CD14-positive monocyte (primary cell): Measurements from ENCODE around the gene KL. TPM values are rescaled to one million over a fixed set of nuclear protein-coding genes. Genes with fewer than 3 reads are reported as not detected.

ENCODE experiments used
- DNase-seq, 3 donors: peaks; one replicate each; pipeline ENCODE4 v3.0.0-alpha.2; 2011 to 2022
- H2AFZ ChIP-seq: 2 replicates; pipeline ENCODE4 v1.6.0; 2012; ENCODE audit warnings: mild to moderate bottlenecking, low read depth, low read length, inconsistent platforms; ENCODE audit not compliant: insufficient read depth, poor library complexity, severe bottlenecking
- H3K27ac ChIP-seq, 2 donors: 1 replicate in 1 of 2; 2 replicates in 1 of 2; pipeline ENCODE4 v1.5.1; 2012 to 2013; ENCODE audit warnings: low read length in 2 of 2, control low read depth in 1 of 2, inconsistent platforms in 1 of 2, low read depth in 1 of 2, mild to moderate bottlenecking in 1 of 2
- H3K27me3 ChIP-seq, 2 donors: one replicate each; pipeline versions ENCODE4 v1.6.0 to v1.6.1; 2011 to 2013; ENCODE audit warnings: low read length in 2 of 2; ENCODE audit not compliant: control insufficient read depth in 2 of 2, insufficient read depth in 2 of 2
- H3K36me3 ChIP-seq, 2 donors: replicated peaks in 1 of 2; 1 replicate in 1 of 2; 2 replicates in 1 of 2; pipeline versions ENCODE4 v1.5.1 to v1.6.1; 2012 to 2013; ENCODE audit warnings: low read length in 2 of 2, control low read depth in 1 of 2, inconsistent platforms in 1 of 2, mild to moderate bottlenecking in 1 of 2; ENCODE audit not compliant: insufficient read depth in 2 of 2, control insufficient read depth in 1 of 2
- H3K4me1 ChIP-seq, 2 donors: 1 replicate in 1 of 2; 2 replicates in 1 of 2; pipeline versions ENCODE4 v1.5.1 to v1.6.1; 2012 to 2013; ENCODE audit warnings: low read length in 2 of 2, control low read depth in 1 of 2, inconsistent platforms in 1 of 2, mild to moderate bottlenecking in 1 of 2, moderate library complexity in 1 of 2; ENCODE audit not compliant: insufficient read depth in 2 of 2, control insufficient read depth in 1 of 2
- H3K4me2 ChIP-seq: replicated peaks from 2 replicates; pipeline ENCODE3; 2012; ENCODE audit warnings: low read length, moderate library complexity, mild to moderate bottlenecking; ENCODE audit not compliant: poor library complexity, severe bottlenecking; ENCODE audit errors: extremely low read depth
- H3K4me3 ChIP-seq, 3 experiments: fragments of 200-600 bp in 1 of 3; sonication (generic) in 1 of 3; replicated peaks in 1 of 3; 1 replicate in 2 of 3; 2 replicates in 1 of 3; pipeline ENCODE4 v1.5.1; 2011 to 2013; ENCODE audit warnings: low read length in 3 of 3, mild to moderate bottlenecking in 3 of 3, control low read depth in 2 of 3, low read depth in 2 of 3, inconsistent platforms in 1 of 3, moderate library complexity in 1 of 3
- H3K79me2 ChIP-seq: 2 replicates; pipeline ENCODE4 v1.6.0; 2012; ENCODE audit warnings: mild to moderate bottlenecking, control low read depth, inconsistent platforms, low read length, moderate library complexity; ENCODE audit not compliant: insufficient read depth
- H3K9ac ChIP-seq: 2 replicates; pipeline ENCODE4 v1.6.0; 2017; ENCODE audit warnings: low read length, mild to moderate bottlenecking; ENCODE audit not compliant: insufficient read depth, poor library complexity, severe bottlenecking
- H3K9me3 ChIP-seq, 2 donors: replicated peaks in 1 of 2; 1 replicate in 1 of 2; 2 replicates in 1 of 2; pipeline versions ENCODE4 v1.5.1 to v1.6.1; 2012 to 2013; ENCODE audit warnings: low read length in 2 of 2, control low read depth in 1 of 2; ENCODE audit not compliant: control insufficient read depth in 1 of 2, insufficient read depth in 1 of 2
- H4K20me1 ChIP-seq: 2 replicates; pipeline ENCODE4 v1.6.0; 2012; ENCODE audit warnings: mild to moderate bottlenecking, low read length, control low read depth, moderate library complexity; ENCODE audit not compliant: insufficient read depth
- H3K27ac Mint-ChIP-seq, 7 donors: one replicate each; pipeline ENCODE4 v1.8.0; 2020; ENCODE audit warnings: mild to moderate bottlenecking in 7 of 7, mixed read lengths in 7 of 7, moderate library complexity in 6 of 7, inconsistent platforms in 2 of 7
- H3K27me3 Mint-ChIP-seq, 3 donors: one replicate each; pipeline ENCODE4 v1.8.0; 2021 to 2022; ENCODE audit warnings: low read depth in 3 of 3, mild to moderate bottlenecking in 3 of 3, mixed read lengths in 3 of 3, moderate library complexity in 3 of 3, inconsistent platforms in 1 of 3
- H3K36me3 Mint-ChIP-seq, 2 donors: one replicate each; pipeline ENCODE4 v1.8.0; 2020; ENCODE audit warnings: mixed read lengths in 2 of 2, inconsistent platforms in 1 of 2, mild to moderate bottlenecking in 1 of 2
- H3K4me1 Mint-ChIP-seq: one replicate; pipeline ENCODE4 v1.8.0; 2020; ENCODE audit warnings: mild to moderate bottlenecking, mixed read lengths
- H3K4me3 Mint-ChIP-seq, 2 donors: one replicate each; pipeline ENCODE4 v1.8.0; 2020; ENCODE audit warnings: mild to moderate bottlenecking in 2 of 2, mixed read lengths in 2 of 2, moderate library complexity in 1 of 2
- H3K9me3 Mint-ChIP-seq, 7 donors: one replicate each; pipeline ENCODE4 v1.8.0; 2020 to 2022; ENCODE audit warnings: mixed read lengths in 7 of 7, mild to moderate bottlenecking in 6 of 7, moderate library complexity in 6 of 7, inconsistent platforms in 2 of 7
- WGBS: methylation state at CpG from one replicate; pipeline ENCODE4 v1.1.5; 2013; ENCODE audit warnings: missing lambda C conversion rate; ENCODE audit not compliant: insufficient coverage; 5-methylcytosine and 5-hydroxymethylcytosine counted together
- intact Hi-C, 2 donors: fragments of 100-400 bp; cut with micrococcal nuclease; formaldehyde crosslinking; loops; one replicate each; pipeline versions ENCODE4 v1.15.0 to v1.15.1; 2023
- polyA plus RNA-seq, 3 donors: library from polyadenylated mRNA; depleted of rRNA in 1 of 3; unstranded in 2 of 3; stranded (reverse) in 1 of 3; fragments of 300-500 nt in 2 of 3; fragments of >200 nt in 1 of 3; fragmentation: Illumina TruSeq in 2 of 3; gene quantifications; 1 replicate in 2 of 3; 2 replicates in 1 of 3; pipeline ENCODE4 v1.2.3, GENCODE V29; 2012 to 2021
- TF ChIP-seq, protein P1 (sequence below): fragments of 200-600 bp; IDR thresholded peaks from one replicate; pipeline ENCODE4 v1.8.0; 2022; ENCODE audit warnings: antibody characterized with exemption, mild to moderate bottlenecking

The KL gene
- polyA plus RNA-seq, 3 donors = 0.24 to 1.4 (median 0.75) TPM

- H3K27me3 Mint-ChIP-seq = peaks cover 2 to 11% (median 6%) of the 10 kb centered on the region in 3 donors
Measured at GRCh38 chr13:33028620-33029019, 12.4 kb downstream of the KL start.

DNA sequence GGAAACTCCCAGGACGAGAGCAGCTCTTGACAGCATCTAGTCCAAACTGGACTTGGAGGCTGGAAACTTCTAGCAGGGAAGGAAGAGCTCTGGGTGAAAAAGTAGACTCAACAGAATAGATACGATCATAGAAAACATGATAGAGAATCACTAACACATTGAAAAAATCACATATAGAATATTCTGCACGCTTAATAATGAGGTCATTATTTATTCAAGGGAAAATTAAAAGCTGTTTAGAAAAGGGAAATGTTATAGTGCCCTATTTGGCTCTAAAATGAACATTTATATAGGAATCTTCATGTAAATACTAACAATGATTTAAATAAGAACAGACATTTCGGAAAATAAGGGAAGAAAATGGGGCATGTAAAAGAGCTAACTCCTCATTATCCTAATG is 15.1 kb downstream of the KL start:
- H3K9me3 Mint-ChIP-seq = peaks cover 0 to 3% (median 1%) of the 10 kb centered on the region in 7 donors
- H3K27me3 Mint-ChIP-seq = peaks cover 0 to 8% (median 0%) of the 10 kb centered on the region in 3 donors
- H3K9ac ChIP-seq = no peak overlapping the region

More at GRCh38 chr13:33028620-33029019, 12.4 kb downstream of the KL start:
- H3K36me3 ChIP-seq = no peaks in the 10 kb centered on the region
- Mint-ChIP-seq H3K4me3 (no peak overlapping the region), H3K27ac (no peak overlapping the region), H3K4me1 (peaks cover 19% of the 10 kb centered on the region), H3K36me3 (no peaks in the 10 kb centered on the region), H3K9me3 (peaks cover 0 to 6% (median 1%) of the 10 kb centered on the region in 7 donors)
- intact Hi-C loops = no loop called here
- no peak for DNase-seq
- H4K20me1 ChIP-seq = no peaks in the 10 kb centered on the region
- H3K27ac ChIP-seq = no peak overlapping the region
- TF ChIP-seq, protein P1, sequence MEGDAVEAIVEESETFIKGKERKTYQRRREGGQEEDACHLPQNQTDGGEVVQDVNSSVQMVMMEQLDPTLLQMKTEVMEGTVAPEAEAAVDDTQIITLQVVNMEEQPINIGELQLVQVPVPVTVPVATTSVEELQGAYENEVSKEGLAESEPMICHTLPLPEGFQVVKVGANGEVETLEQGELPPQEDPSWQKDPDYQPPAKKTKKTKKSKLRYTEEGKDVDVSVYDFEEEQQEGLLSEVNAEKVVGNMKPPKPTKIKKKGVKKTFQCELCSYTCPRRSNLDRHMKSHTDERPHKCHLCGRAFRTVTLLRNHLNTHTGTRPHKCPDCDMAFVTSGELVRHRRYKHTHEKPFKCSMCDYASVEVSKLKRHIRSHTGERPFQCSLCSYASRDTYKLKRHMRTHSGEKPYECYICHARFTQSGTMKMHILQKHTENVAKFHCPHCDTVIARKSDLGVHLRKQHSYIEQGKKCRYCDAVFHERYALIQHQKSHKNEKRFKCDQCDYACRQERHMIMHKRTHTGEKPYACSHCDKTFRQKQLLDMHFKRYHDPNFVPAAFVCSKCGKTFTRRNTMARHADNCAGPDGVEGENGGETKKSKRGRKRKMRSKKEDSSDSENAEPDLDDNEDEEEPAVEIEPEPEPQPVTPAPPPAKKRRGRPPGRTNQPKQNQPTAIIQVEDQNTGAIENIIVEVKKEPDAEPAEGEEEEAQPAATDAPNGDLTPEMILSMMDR = no peak
- H3K4me2 ChIP-seq = no peak overlapping the region
- peaks cover 10 to 12% of the 10 kb centered on the region in 2 donors for H3K4me1 ChIP-seq
- no peaks in the 10 kb centered on the region for H3K79me2 ChIP-seq
- no peak overlapping the region for H3K4me3 ChIP-seq
- no peaks in the 10 kb centered on the region for H3K27me3 ChIP-seq
- no peak overlapping the region for H3K9ac ChIP-seq
- H3K9me3 ChIP-seq = no peaks in the 10 kb centered on the region
- H2AFZ ChIP-seq = no peak overlapping the region
- 100% methylated on average over 1 of the region's 2 CpGs for WGBS

More for the DNA sequence above, 15.1 kb downstream of the KL start:
- Histone ChIP-seq H3K27ac (no peak overlapping the region), H3K4me1 (peaks cover 32 to 38% of the 10 kb centered on the region in 2 donors), H3K9me3 (no peaks in the 10 kb centered on the region), H3K4me2 (no peak overlapping the region), H3K79me2 (no peaks in the 10 kb centered on the region), H3K36me3 (no peaks in the 10 kb centered on the region), H4K20me1 (no peaks in the 10 kb centered on the region), H2AFZ (no peak overlapping the region), H3K27me3 (no peaks in the 10 kb centered on the region), H3K4me3 (no peak overlapping the region)
- TF ChIP-seq, protein P1 = no peak
- no peak overlapping the region for H3K4me3 Mint-ChIP-seq
- H3K4me1 Mint-ChIP-seq = peaks cover 39% of the 10 kb centered on the region
- WGBS = no CpG with 5 or more reads among the region's 4 CpGs
- no peak for DNase-seq
- no peak overlapping the region for H3K27ac Mint-ChIP-seq
- intact Hi-C loops = no loop called here
- no peaks in the 10 kb centered on the region for H3K36me3 Mint-ChIP-seq
